ENCODE data around the gene PIBF1.

DNA sequence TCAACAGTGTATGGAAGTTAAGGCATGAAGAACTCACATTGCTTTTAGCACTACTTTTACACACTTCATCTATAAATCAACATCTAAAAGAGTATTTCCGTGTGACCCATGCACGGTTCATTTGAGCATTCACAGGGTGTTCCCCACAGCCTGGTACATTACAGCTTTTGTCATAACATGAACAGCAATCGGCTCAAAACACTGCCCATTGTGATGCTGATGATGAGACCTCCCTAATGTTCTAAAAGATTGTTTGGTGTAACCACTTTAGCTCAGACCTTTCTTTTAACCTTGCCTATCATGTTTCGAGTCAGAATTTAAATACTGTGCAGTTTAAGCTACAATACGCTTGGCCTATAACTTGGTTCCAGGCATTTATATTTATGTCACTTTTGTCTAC lies 272.8 kb downstream of the PIBF1 start:
- no peak for TF ChIP-seq REST (IDR thresholded peaks at IDR 0.05; ENCODE audit: insufficient read depth in 1 of 2, low read depth in 2 of 2, low read length in 2 of 2)
- no peak for TF ChIP-seq POLR2AphosphoS5 (IDR thresholded peaks at IDR 0.05; ENCODE audit: low read depth, low read length)
- TF ChIP-seq SIN3A (IDR thresholded peaks at IDR 0.05; ENCODE audit: borderline replicate concordance, insufficient read depth, low read length) = no peak

Data from PFSK-1 (cell line).